ENCODE results near the gene SULT6B1.

The SULT6B1 gene

DNA sequence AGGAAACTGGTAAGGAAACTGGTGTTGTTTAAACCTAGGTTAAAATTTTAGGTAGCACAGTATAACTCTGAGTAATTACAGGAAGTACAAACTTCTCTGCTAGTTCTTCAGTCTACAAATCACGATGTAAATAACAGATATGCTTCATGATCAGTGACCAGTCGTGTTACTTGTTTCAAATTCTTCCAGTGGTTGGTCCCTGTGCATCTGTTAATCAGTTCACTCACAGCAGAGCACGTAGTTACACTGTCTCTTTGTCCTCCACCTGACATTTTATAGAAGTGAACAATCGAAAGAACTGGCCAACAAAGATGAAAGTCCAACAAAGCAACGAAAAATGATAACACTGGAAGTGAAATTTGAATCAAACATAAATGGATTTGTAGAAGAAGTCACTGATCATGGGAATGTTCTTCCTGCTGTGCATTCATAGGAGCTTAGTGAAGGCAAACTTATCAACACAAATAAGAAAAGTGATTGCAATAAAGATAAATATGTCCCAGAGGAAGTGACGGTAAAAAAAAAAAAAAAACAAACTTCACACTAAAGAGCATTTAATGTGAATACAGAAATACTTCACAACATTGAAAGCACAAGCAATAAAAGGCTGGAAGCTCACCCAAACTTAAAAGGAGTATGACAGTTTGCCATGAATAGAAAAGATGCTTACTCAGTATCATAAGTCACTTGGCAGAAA is 38.7 kb downstream of the SULT6B1 start:
- no peak for DNase-seq (ENCODE audit: low read depth)

DNA sequence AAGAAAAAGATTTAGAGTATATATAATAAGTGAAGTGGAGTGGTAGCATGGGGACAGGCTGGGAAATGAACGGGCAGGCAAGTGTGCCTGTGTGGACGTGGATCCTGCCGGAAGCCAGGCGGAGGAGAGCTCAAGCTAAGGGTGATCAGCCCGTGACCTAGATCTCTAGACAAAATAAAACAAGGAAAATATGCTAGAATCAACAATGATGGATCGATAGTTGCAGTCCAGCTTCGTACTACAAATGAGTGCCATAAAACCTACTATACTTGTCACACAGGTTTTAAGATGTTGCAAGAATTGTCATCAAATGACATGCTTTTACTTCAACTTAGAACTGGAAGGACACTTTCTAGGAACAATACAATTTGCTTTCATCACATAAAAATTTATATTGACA is 40.1 kb downstream of the SULT6B1 start:
- DNase-seq (ENCODE audit: low read depth): no peak

DNA sequence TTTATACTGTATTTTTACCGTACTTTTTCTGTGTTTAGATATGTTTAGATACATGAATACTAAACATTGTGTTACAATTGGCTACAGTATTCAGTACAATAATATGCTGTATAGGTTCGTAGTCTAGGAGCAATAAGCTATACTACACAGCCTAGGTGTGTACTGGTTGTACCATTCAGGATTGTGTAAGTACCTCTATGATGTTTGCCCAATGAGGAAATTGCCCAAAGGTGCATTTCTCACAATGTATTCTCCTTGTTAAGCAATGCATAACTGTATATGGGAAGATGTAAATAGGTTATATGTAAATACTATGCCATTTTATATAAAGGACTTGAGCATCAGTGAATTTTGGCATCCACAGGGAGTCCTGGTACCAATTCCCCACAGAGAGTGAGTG is 42.4 kb downstream of the SULT6B1 start:
- no peak for DNase-seq (ENCODE audit: low read depth)

DNA sequence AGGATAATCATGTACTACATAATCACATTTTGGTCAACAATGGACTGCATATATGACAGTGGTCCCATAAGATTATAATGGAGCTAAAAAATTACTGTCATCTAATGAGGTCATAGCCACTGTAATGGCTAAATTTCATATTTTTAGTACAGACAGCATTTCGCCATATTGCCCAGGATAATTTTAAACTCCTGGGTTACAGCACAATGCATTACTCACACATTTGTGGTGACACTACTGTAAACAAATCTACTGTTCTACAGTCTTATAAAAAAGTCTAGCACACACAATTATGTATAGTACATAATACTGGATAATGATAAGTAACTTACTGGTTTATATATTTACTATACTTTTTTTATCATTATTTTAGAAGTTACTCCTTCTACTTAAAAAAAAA is 44.5 kb downstream of the SULT6B1 start:
- DNase-seq (ENCODE audit: low read depth): no peak

DNA sequence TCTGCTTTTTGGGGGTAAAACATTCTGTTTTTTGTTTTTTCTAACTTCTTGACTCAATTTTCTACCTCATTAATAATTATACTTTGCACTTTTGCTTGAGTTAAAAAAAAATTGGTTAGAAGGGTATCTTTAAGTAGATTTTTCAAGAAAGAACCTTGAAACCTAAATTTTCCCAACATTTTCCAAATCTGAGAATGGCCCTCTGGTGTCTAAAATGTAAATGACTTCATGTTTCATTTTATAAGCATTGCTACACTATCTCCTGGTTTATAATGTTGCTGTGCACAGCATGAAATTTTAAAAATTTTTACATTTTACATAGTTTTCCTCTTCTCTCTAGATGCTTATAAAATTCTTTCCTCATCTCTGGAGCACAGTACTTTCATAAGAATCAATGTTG is 45.9 kb downstream of the SULT6B1 start:
- no peak for DNase-seq (ENCODE audit: low read depth)

DNA sequence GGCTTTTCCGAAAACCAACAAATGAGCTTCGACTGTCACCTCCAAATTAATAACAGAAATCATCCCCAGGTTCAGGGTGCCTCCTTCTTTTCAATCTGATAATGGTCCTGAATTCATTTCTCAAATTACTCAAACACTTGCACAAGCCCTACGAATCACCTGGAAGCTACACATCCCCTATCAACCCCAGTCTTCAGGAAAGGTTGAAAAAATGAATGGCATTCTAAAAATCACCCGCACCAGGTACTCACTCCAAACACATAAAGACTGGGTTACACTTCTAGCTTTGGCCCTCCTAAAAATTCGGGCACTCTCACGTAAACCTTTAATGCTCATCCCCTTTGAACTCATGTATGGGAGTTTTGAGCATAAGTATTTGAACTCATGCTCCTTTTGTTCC is 55.6 kb downstream of the SULT6B1 start:
- no peak for DNase-seq (ENCODE audit: low read depth)

DNA sequence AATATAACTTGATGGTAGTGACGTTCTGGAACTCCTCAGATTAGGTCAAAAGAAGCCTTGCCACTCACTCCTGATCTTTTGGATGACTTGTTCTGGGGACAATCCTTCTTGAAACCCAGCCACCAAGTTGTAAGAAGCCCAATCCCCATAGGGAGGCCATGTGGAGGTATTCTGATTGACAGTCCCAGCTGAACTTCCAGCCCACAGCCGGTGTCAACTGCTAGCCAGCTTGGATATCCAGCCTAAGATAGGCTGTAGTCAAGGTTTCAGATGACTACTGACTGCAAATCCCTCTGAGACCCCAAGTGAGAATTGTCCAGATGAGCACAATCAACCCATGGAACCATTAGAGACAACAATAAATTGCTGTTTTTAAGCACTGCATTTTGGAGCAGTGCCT is 63.1 kb downstream of the SULT6B1 start:
- no peak for DNase-seq (ENCODE audit: low read depth)

DNA sequence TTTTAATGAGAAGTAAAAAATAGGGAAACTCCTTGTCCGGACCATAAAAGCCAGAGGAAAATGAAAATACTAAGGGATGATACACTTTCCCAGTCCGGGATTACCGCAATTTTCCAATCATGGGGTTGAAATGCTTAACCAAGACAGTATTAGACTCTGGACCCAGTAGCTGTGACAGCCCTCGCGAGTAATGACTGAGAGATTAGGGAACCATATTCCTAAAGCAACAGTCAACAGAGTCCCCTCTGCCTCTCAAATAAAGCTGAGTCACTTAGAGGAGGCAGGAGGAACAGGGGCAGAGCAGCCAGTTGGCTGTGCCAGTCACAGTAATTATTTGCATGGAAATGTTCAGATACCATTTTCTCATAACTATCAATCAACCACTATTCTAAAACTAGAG is 69.3 kb downstream of the SULT6B1 start:
- no peak for DNase-seq (ENCODE audit: low read depth)
